ENCODE data around the gene PCDHA12. TPM values are rescaled to one million over a fixed set of nuclear protein-coding genes. Genes with fewer than 3 reads are reported as not detected.
A peak's percentile ranks its signal among the peaks of the same experiment; 100 is the strongest.
"Not testable (repeated sequence)": the region's sequence is repeated elsewhere in the genome, so short reads cannot be mapped to it uniquely, and the experiment has no call there.

Gene PCDHA12
- total RNA-seq, 1 donor from 2014 or later, result 0.07 TPM

GRCh38 chr5:140857177-140857986 lies 17.7 kb upstream of the PCDHA12 start:
- no peak for DNase-seq (ENCODE audit: low read depth, low spot score)

- no peak for DNase-seq (ENCODE audit: low read depth, low spot score)
Measured at GRCh38 chr5:140857987-140858240, 17.2 kb upstream of the PCDHA12 start.

DNA sequence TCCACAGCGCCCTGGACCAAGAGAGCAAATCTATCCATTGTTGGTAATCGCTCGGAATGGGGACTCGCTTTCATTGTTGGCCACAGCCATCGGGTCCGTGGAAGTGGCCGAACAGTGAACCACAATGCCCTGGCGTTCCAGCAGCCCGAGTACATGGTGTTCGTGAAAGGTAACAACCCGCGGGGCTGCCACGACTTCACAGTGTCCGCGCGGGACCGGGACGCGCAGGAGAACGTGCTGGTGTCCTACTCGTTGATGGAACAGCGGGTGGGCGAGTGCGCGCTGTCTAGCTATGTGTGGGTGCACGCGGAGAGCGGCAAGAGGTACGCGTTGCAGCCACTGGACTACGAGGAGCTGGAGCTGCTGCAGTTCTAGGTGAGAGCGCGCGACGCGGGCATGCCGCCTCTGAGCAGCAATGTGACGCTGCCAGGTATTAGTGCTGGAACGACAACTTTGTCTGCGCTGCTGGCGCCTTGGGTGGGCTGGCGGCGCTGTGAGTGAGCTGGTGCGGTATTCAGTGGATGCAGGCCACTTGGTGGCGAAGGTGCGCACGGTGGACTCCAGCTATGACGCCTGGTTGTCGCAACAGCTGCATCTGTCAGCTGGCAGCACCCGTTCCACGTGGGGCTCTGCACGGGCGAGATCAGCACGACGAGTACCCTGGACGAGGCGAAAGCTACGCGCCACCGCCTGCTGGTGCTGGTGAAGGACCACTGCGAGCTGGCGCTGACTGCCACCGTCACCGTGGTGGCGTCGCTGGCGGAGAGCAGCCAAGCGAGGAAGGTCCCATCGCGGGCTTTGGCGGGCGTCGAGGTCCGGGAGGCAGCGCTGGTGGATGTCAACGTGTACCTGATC lies 12.4 kb upstream of the PCDHA12 start:
- no peak for DNase-seq (ENCODE audit: low read depth, low spot score)

DNA sequence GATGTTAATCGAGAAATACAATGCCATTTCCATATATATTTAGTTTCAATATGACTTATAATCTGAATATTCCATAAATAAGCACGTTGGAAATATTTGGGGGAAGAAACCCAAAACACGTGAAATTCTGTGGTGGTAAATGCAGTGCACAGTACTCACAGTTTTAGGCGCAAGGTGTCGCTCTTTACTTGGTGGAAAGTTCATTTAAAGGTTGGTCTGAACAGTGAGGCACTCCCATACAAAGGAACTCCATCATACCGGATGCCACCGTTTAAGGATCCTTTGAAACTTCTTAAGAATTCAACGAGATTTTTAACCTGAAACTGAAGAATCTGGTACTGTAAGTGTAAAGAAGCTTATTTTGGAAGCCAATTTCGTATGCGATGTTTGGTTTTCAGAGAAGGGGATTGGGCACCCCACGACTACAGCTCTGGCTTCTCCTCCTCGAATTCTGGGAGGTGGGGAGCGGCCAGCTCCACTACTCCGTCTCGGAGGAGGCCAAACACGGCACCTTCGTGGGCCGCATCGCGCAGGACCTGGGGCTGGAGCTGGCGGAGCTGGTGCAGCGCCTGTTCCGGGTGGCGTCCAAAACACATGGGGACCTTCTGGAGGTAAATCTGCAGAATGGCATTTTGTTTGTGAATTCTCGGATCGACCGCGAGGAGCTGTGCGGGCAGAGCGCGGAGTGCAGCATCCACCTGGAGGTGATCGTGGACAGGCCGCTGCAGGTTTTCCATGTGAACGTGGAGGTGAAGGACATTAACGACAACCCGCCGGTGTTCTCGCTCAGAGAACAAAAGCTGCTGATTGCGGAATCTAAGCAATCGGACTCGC lies 6.2 kb upstream of the PCDHA12 start, which contains the start of gene PCDHA11:
Gene PCDHA11 (plus strand): TSS at position 237 of the 834 bp plus-strand sequence. CDS start 147 bp downstream, at position 384.
- DNase-seq (ENCODE audit: low read depth, low spot score), result no peak

DNA sequence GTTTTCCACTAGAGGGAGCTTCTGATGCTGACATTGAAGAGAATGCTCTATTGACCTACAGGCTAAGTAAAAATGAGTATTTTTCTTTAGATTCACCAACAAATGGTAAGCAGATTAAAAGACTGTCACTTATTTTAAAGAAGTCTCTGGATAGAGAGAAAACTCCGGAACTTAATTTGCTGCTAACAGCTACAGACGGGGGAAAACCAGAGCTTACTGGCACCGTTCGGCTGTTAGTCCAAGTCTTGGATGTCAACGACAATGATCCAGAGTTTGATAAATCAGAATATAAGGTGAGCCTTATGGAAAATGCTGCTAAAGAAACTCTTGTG lies 5.6 kb upstream of the PCDHA12 start:
- no peak for DNase-seq (ENCODE audit: low read depth, low spot score)

- DNase-seq (ENCODE audit: low read depth, low spot score), result no peak
Measured at GRCh38 chr5:140870221-140871201, 4.6 kb upstream of the PCDHA12 start.

DNA sequence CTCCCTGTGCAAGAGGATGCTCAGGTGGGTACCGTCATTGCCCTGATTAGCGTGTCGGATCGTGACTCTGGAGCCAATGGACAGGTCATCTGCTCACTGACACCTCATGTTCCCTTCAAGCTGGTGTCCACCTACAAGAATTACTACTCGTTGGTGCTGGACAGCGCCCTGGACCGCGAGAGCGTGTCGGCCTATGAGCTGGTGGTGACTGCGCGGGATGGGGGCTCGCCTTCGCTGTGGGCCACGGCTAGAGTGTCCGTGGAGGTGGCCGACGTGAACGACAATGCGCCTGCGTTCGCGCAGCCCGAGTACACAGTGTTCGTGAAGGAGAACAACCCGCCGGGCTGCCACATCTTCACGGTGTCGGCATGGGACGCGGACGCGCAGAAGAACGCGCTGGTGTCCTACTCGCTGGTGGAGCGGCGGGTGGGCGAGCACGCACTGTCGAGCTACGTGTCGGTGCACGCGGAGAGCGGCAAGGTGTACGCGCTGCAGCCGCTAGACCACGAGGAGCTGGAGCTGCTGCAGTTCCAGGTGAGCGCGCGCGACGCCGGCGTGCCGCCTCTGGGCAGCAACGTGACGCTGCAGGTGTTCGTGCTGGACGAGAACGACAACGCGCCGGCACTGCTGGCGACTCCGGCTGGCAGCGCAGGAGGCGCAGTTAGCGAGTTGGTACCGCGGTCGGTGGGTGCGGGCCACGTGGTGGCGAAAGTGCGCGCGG lies 1.6 kb downstream of the PCDHA12 start:
- not testable (repeated sequence) for DNase-seq (ENCODE audit: low read depth, low spot score)

DNA sequence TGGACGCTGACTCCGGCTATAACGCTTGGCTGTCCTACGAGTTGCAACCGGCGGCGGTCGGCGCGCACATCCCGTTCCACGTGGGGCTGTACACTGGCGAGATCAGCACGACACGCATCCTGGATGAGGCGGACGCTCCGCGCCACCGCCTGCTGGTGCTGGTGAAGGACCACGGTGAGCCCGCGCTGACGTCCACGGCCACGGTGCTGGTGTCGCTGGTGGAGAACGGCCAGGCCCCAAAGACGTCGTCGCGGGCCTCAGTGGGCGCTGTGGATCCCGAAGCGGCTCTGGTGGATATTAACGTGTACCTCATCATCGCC lies 2.1 kb downstream of the PCDHA12 start:
- DNase-seq (ENCODE audit: low read depth, low spot score), result no peak

DNA sequence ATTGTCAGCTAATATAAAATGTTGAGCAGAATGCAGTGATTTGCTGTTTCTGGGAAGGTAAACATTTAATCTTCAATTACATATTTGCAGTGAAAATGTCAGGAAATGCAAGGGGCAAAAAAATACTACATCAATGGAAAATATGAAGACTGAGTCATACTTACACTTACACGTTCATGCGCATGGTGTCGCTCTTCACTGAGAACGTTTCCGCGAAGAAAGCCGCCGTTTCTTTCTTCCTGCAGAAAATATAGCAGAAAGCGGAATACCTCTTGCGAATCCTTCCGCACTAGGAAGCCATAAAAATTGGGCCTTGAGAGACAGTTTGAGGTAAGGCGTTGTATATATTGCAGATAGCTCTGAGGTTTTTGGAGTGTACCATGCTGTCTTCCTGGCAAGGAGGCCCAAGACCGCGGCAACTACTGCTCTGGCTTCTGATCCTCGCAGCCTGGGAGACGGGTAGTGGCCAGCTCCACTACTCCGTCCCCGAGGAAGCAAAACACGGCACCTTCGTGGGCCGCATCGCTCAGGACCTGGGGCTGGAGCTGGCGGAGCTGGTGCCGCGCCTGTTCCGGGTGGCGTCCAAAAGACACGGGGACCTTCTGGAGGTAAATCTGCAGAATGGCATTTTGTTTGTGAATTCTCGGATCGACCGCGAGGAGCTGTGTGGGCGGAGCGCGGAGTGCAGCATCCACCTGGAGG lies 6.9 kb downstream of the PCDHA12 start, which contains the start of gene PCDHA13:
Gene PCDHA13 (plus strand): TSS at position 236 of the 702 bp plus-strand sequence. CDS start 145 bp downstream, at position 381.
- DNase-seq (ENCODE audit: low read depth, low spot score), result no peak

- DNase-seq (ENCODE audit: low read depth, low spot score), result no peak
Measured at GRCh38 chr5:140882591-140882899, 7.4 kb downstream of the PCDHA12 start.

- no peak for DNase-seq (ENCODE audit: low read depth, low spot score)
Measured at GRCh38 chr5:140883373-140883772, 8.3 kb downstream of the PCDHA12 start.

GRCh38 chr5:140883927-140884697 lies 9.0 kb downstream of the PCDHA12 start:
- DNase-seq (ENCODE audit: low read depth, low spot score), result no peak

DNA sequence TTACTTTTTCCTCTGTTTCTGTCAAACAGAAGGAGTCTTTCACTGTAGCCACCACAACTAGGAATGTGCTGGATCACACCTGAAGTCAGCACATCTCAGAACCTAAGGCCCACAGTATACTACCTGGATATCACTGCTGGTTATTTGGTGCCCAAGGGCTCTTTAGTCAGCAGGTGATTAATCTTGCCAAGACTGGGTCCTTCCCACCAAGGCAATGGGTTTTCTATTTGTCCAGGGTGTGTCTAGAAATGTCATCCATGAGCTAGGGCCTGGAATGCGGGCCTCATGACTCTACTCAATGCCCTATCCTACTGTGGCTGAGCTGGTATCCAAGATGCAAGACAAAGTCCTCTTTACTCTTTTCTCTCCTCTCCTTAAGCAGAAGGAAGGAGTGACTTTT lies 41.2 kb downstream of the PCDHA12 start:
- DNase-seq (ENCODE audit: low read depth, low spot score), result no peak

DNA sequence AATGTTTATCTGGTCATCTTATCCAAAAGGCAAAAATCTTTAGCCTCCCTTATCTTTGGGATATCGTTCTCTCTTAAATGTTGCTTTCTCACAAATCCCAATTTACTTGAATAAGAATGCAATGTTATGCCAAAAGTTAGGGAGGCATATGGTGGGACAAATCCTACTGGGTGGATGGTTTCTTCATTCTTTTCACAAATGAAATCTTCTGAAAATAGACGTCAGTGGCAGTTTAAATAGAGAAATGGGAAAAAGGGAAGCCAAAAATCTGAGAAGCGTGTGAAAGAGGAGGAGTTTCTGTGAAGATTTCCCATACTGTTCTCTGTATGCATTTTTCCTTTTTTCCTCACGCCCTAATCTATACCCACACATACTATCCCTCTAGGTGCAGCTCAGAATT lies 48.5 kb downstream of the PCDHA12 start:
- DNase-seq (ENCODE audit: low read depth, low spot score), result no peak

DNA sequence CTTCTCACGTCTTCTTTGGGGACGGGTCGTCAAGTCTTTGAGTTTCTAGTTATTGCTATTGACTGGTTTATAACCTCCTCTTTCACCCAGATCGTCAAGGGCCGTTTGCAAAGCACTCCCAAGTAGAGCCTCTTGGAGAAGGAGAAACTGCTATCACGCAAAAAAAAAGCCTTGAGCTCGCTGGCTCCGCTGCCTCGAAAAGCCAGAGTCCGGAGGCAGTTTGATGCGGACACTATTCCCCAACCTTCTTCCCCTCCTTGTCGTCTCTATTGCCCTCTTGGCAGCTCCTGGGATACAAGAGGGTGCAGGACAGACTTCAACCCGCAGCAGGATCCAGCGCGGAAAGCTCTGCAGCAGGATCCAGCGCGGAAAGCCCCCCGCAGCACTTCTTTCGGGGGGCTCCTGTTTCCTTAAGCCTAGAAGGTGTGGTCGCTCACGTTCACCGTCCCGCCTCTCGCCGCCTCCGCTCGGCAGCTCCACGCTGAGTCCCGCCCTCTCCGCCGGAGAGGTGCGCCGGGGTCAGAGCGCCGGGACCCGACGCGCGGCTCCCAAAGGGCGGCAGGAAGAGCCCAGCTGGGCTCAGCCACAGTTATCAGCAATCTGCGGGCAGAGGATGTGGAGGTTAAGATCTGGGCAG lies 50.8 kb downstream of the PCDHA12 start, which contains the start of gene PCDHAC1:
Gene PCDHAC1 (plus strand): TSS at position 494 of the 637 bp plus-strand sequence. CDS start 594 bp downstream, outside the sequence.
- no peak for DNase-seq (ENCODE audit: low read depth, low spot score)

- DNase-seq (ENCODE audit: low read depth, low spot score), result peak; percentile 30
Measured at GRCh38 chr5:140926443-140927227, 51.5 kb downstream of the PCDHA12 start.

DNA sequence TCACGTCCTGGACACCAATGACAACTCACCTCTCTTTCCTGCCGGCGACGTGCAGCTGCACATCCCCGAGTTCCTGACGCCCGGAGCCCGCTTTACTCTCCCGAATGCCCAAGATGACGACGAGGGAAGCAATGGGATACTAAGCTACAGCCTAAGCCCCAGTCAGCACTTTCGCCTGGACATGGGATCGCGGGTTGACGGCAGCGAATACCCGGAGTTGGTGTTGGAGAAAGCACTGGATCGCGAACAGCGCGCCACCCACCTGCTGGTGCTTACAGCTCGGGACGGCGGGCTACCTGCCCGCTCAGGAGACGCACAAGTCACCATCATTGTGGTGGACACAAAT lies 52.1 kb downstream of the PCDHA12 start:
- DNase-seq (ENCODE audit: low read depth, low spot score), result no peak

Data from pulmonary artery endothelial cell (primary cell).